SU-DHL-6 (cell line): Measurements from ENCODE around the gene SAP130.

Experiments used
- H2AFZ ChIP-seq: fragments of 200-600 bp; sonication (generic); 2 replicates; pipeline ENCODE4 v1.6.1; 2014; ENCODE audit warnings: low read depth, mild to moderate bottlenecking, moderate library complexity, mixed read lengths, antibody characterized with exemption, low read length; ENCODE audit not compliant: severe bottlenecking
- H3F3A ChIP-seq: fragments of 200-600 bp; shearing (Covaris generic); 2 replicates; pipeline ENCODE4 v1.6.0; 2016; ENCODE audit warnings: antibody characterized with exemption, mild to moderate bottlenecking; ENCODE audit not compliant: insufficient read depth
- H3K27ac ChIP-seq: fragments of 200-600 bp; sonication (generic); 2 replicates; pipeline ENCODE4 v1.5.1; 2016; ENCODE audit warnings: low read depth, mild to moderate bottlenecking, low read length, moderate library complexity, mixed read lengths
- H3K27me3 ChIP-seq: fragments of 200-600 bp; sonication (generic), shearing (Covaris generic); 2 replicates; pipeline ENCODE4 v1.6.0; 2014; ENCODE audit warnings: mild to moderate bottlenecking, low read length
- H3K36me3 ChIP-seq: fragments of 200-600 bp; sonication (generic); 2 replicates; pipeline ENCODE4 v1.6.1; 2014; ENCODE audit warnings: mild to moderate bottlenecking, low read length, mixed read lengths
- H3K4me2 ChIP-seq: fragments of 300-600, 200-600 bp; shearing (Covaris generic), sonication (generic); 2 replicates; pipeline ENCODE4 v1.6.0; 2014; ENCODE audit warnings: low read length, low read depth, mild to moderate bottlenecking; ENCODE audit not compliant: poor library complexity, severe bottlenecking
- H3K4me3 ChIP-seq: fragments of 200-600 bp; sonication (generic); 2 replicates; pipeline ENCODE4 v1.5.1; 2014; ENCODE audit warnings: antibody characterized with exemption, low read length, mild to moderate bottlenecking, mixed read lengths; ENCODE audit not compliant: insufficient read depth, poor library complexity, severe bottlenecking
- H3K79me2 ChIP-seq: fragments of 200-600 bp; sonication (generic); 2 replicates; pipeline ENCODE4 v1.6.1; 2014; ENCODE audit warnings: mild to moderate bottlenecking, low read length, moderate library complexity; ENCODE audit not compliant: insufficient read depth
- H3K9ac ChIP-seq: fragments of 200-600 bp; sonication (generic); 2 replicates; pipeline ENCODE4 v1.7.0; 2014; ENCODE audit warnings: mild to moderate bottlenecking, low read length
- H3K9me2 ChIP-seq: fragments of 200-600 bp; sonication (generic); replicated peaks from 2 replicates; pipeline ENCODE4 v1.6.1; 2014; ENCODE audit warnings: low read length; ENCODE audit not compliant: insufficient read depth
- H3K9me3 ChIP-seq: fragments of 200-600 bp; sonication (generic); 2 replicates; pipeline ENCODE4 v1.6.1; 2014; ENCODE audit warnings: low read length, mixed read lengths; ENCODE audit not compliant: insufficient read depth
- H4K20me1 ChIP-seq: fragments of 200-600 bp; sonication (generic); 2 replicates; pipeline ENCODE4 v1.6.1; 2014; ENCODE audit warnings: low read depth, mild to moderate bottlenecking, antibody characterized with exemption, low read length, moderate library complexity, mixed read lengths
- EZH2phosphoT487 ChIP-seq: fragments of 200-600 bp; sonication (generic), shearing (Covaris generic); conservative IDR thresholded peaks from 2 replicates; pipeline ENCODE4 v1.6.1; 2018; ENCODE audit warnings: mild to moderate bottlenecking, antibody characterized with exemption, low read length, moderate library complexity, mixed read lengths
- TF ChIP-seq, protein P1 (sequence below): fragments of 200-600 bp; sonication (generic); IDR thresholded peaks from one replicate; pipeline ENCODE4 v1.5.1; 2017; ENCODE audit warnings: antibody characterized with exemption, mild to moderate bottlenecking, low read length, moderate library complexity; ENCODE audit not compliant: insufficient read depth, poor library complexity, severe bottlenecking

SAP130 gene

DNA sequence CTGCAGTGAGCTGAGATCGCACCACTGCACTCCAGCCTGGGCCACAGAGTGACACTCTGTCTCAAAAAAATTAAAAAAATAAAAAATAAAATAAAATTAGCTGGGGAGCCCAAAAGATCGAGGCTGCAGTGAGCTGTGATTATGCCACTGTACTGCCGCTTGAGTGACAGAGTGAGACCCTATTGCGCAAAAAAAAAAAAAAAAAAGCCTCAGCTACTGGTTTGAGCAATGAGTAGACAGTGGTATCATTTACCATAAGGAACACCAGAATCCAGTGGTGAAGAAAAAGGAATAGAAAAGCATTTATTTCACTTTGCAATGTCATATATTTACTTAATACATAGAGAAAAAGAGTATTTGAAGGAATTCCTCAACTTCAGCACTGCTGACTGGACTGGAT, 3.0 kb downstream of the SAP130 start:
- Histone ChIP-seq H3K9ac (no peak overlapping the region), H3K27ac (no peak overlapping the region), H3K4me2 (no peak overlapping the region), H3K36me3 (peaks cover 12% of the 10 kb centered on the region; the same call in 1 of the 2 replicates), H3K4me3 (no peak overlapping the region), H3K27me3 (no peaks in the 10 kb centered on the region), H4K20me1 (peaks cover 13% of the 10 kb centered on the region; the same call in 1 of the 2 replicates), H3K9me3 (no peaks in the 10 kb centered on the region), H3F3A (no peaks in the 10 kb centered on the region; the same call in 1 of the 2 replicates), H3K9me2 (no peaks in the 10 kb centered on the region), H3K79me2 (peaks cover 61% of the 10 kb centered on the region), H2AFZ (no peak overlapping the region)
- TF ChIP-seq, protein P1, sequence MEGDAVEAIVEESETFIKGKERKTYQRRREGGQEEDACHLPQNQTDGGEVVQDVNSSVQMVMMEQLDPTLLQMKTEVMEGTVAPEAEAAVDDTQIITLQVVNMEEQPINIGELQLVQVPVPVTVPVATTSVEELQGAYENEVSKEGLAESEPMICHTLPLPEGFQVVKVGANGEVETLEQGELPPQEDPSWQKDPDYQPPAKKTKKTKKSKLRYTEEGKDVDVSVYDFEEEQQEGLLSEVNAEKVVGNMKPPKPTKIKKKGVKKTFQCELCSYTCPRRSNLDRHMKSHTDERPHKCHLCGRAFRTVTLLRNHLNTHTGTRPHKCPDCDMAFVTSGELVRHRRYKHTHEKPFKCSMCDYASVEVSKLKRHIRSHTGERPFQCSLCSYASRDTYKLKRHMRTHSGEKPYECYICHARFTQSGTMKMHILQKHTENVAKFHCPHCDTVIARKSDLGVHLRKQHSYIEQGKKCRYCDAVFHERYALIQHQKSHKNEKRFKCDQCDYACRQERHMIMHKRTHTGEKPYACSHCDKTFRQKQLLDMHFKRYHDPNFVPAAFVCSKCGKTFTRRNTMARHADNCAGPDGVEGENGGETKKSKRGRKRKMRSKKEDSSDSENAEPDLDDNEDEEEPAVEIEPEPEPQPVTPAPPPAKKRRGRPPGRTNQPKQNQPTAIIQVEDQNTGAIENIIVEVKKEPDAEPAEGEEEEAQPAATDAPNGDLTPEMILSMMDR, result no peak
- no peak for TF ChIP-seq EZH2phosphoT487

- no peak overlapping the region for H3K9ac ChIP-seq
- H4K20me1 ChIP-seq, result 0 out of 2 replicates have a peak, but pooled peaks cover 4% of the 10 kb centered on the region
- no peak overlapping the region for H3K4me3 ChIP-seq
- no peak overlapping the region for H3K27ac ChIP-seq
- peaks cover 24% of the 10 kb centered on the region for H3K79me2 ChIP-seq
- no peaks in the 10 kb centered on the region for H3K27me3 ChIP-seq
- peaks cover 36% of the 10 kb centered on the region; the same call in 1 of the 2 replicates for H3K36me3 ChIP-seq
- no peak overlapping the region for H2AFZ ChIP-seq
- H3K9me2 ChIP-seq, result no peaks in the 10 kb centered on the region
- H3K9me3 ChIP-seq, result no peaks in the 10 kb centered on the region
- TF ChIP-seq, protein P1, result no peak
- no peak for TF ChIP-seq EZH2phosphoT487
- no peaks in the 10 kb centered on the region for H3F3A ChIP-seq
- no peak overlapping the region for H3K4me2 ChIP-seq
Observed at GRCh38 chr2:128017561-128017960, 10.3 kb downstream of the SAP130 start.

GRCh38 chr2:128016620-128017019, 11.2 kb downstream of the SAP130 start:
- no peak overlapping the region for H3K27ac ChIP-seq
- no peaks in the 10 kb centered on the region for H3K9me2 ChIP-seq
- peaks cover 30% of the 10 kb centered on the region; the same call in 1 of the 2 replicates for H3K36me3 ChIP-seq
- no peaks in the 10 kb centered on the region for H3K27me3 ChIP-seq
- no peak overlapping the region for H3K4me2 ChIP-seq
- peaks cover 17% of the 10 kb centered on the region; the same call in 1 of the 2 replicates for H3K79me2 ChIP-seq
- no peak overlapping the region for H3K4me3 ChIP-seq
- TF ChIP-seq, protein P1, result no peak
- TF ChIP-seq EZH2phosphoT487, result no peak
- no peak overlapping the region for H3K9ac ChIP-seq
- H4K20me1 ChIP-seq, result no peaks in the 10 kb centered on the region
- no peaks in the 10 kb centered on the region for H3F3A ChIP-seq
- no peaks in the 10 kb centered on the region for H3K9me3 ChIP-seq
- no peak overlapping the region for H2AFZ ChIP-seq
